ENCODE data around the gene SDF2. TPM values are rescaled to one million over a fixed set of nuclear protein-coding genes. Genes with fewer than 3 reads are reported as not detected.
A peak's percentile ranks its signal among the peaks of the same experiment; 100 is the strongest.

The SDF2 gene
- total and polyA plus RNA-seq, 9 of the 15 experiments (the other 6 are each of a cell fraction or from before 2014, with no cell fraction given) = 41.2 to 132 (median 65.6) TPM

GRCh38 chr17:28684963-28685362, 23.3 kb upstream of the SDF2 start (continued):
- peak in 1 of 2 experiments; percentile 58; a peak in 2 of 4 replicates for TF ChIP-seq RAD21 (CRISPR knock-in tag; conservative IDR thresholded peaks at IDR 0.05 in 1 of 2, IDR thresholded peaks at IDR 0.05 in 1 of 2)

DNA sequence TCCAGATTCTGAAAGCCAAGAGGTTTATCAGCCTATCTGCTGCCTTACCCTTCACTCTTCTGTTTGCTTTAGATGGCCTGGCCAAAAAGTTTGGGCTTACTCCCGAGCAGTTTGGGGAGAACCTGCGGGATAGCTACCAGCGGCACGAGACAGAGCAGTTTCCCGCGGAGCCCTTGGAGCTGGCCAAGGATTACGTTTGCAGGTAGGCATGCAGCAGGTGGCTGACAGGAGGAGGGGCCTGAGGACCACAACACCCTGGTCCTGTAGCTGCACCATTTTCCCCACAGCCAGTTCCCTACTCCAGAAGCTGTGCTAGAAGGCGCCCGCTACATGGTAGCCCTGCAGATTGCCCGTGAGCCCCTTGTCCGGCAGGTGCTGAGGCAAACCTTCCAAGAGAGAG, 20.9 kb upstream of the SDF2 start:
- Histone ChIP-seq H4K20me1 (replicated peaks; ENCODE audit: control insufficient read depth, insufficient read depth, low read length) (no peaks in the 10 kb centered on the region), H3K27ac (ENCODE audit: extremely low read depth, low read depth, low read length) (no peak overlapping the region), H3K4me2 (ENCODE audit: insufficient read depth, low read length) (no peak overlapping the region), H2AFZ (ENCODE audit: low read depth, low read length) (no peak overlapping the region), H3K27me3 (ENCODE audit: control insufficient read depth in 2 of 2, insufficient read depth in 2 of 2, low read length in 2 of 2) (no peaks in the 10 kb centered on the region), H3K9me1 (ENCODE audit: control insufficient read depth, insufficient read depth, low read length) (no peaks in the 10 kb centered on the region), H3K4me1 (replicated peaks in 1 of 2; ENCODE audit: control insufficient read depth in 2 of 2, insufficient read depth in 2 of 2, low read length in 2 of 2) (no peaks in the 10 kb centered on the region), H3K36me3 (ENCODE audit: control insufficient read depth, insufficient read depth, low read length) (peaks cover 93% of the 10 kb centered on the region), H3K79me2 (ENCODE audit: control insufficient read depth, insufficient read depth, low read length) (no peaks in the 10 kb centered on the region), H3K9me3 (replicated peaks; ENCODE audit: control insufficient read depth, insufficient read depth, low read depth, low read length) (no peaks in the 10 kb centered on the region), H3K4me3 (no peak overlapping the region), H3K9ac (ENCODE audit: insufficient read depth in 1 of 2, low read depth in 2 of 2, low read length in 2 of 2) (no peak overlapping the region; a peak in 1 of 4 replicates)
- FAIRE-seq = no peak
- WGBS (ENCODE audit: insufficient coverage, low coverage, missing lambda C conversion rate) = 96% methylated on average over 11 of the region's 11 CpGs
- in situ Hi-C loops (cut with MboI) (no loop called here), intact Hi-C loops (cut with micrococcal nuclease) (no loop called here)
- CTCF ChIA-PET (ENCODE audit: low intra/inter-chr PET ratio) = interaction anchor here (0.7 kb wide), 1 partner anchor 21 kb away, joined by 3 read pairs; no protein-coding TSS in a partner anchor
- ATAC-seq = no peak
- BruUV-seq (replicated peaks) = no TSS peak
- no peak for DNase-seq (ENCODE audit: extremely low read depth in 1 of 4, low spot score in 3 of 4)
- POLR2A ChIA-PET = interaction anchor here (0.8 to 8.6 kb wide), 7 partner anchors 11 to 65 kb away, joined by 3 to 56 read pairs (median 4); partner anchors contain the start of genes SDF2 and SUPT6H
- no peak for TF ChIP-seq MGA (IDR thresholded peaks at IDR 0.05)
- no peak for TF ChIP-seq ESRRA (IDR thresholded peaks at IDR 0.05; ENCODE audit: borderline replicate concordance, low read depth)
- TF ChIP-seq POLR2AphosphoS5 (IDR thresholded peaks at IDR 0.05; ENCODE audit: control insufficient read depth, insufficient read depth, low read depth, low read length) = no peak
- TF ChIP-seq MYBL2 (IDR thresholded peaks at IDR 0.05; ENCODE audit: low read depth) = no peak
- TF ChIP-seq MYBL2 (CRISPR knock-in tag; IDR thresholded peaks at IDR 0.05; ENCODE audit: borderline replicate concordance) = no peak
- TF ChIP-seq NFATC3 (IDR thresholded peaks at IDR 0.05) = no peak
- no peak for TF ChIP-seq DACH1 (IDR thresholded peaks at IDR 0.05; ENCODE audit: partially characterized antibody)
- no peak for TF ChIP-seq RBBP5 (IDR thresholded peaks at IDR 0.05; ENCODE audit: borderline replicate concordance, insufficient read depth, low read length, poor library complexity, severe bottlenecking)
